ENCODE data around the gene MAPK8.

GRCh38 chr10:48290286-48290685 lies 16.2 kb upstream of the MAPK8 start:
- TF ChIP-seq SMC3 (IDR thresholded peaks at IDR 0.05; ENCODE audit: low read depth, low read length) (no peak), POLR2A (IDR thresholded peaks at IDR 0.05; ENCODE audit: low read depth, low read length) (no peak), RFX5 (IDR thresholded peaks at IDR 0.05; ENCODE audit: low read depth, low read length) (no peak), CTCF (conservative IDR thresholded peaks at IDR 0.05; ENCODE audit: low read depth, low read length) (no peak)

Measured in IMR-90 (cell line).